Aorta (tissue), 5 donors: ENCODE data around the gene GALNT15. TPM values are rescaled to one million over a fixed set of nuclear protein-coding genes. Genes with fewer than 3 reads are reported as not detected.

Experiments
- ATAC-seq: fragments of 200-7000 bp; cut with Tn5 transposase; one replicate; pipeline ENCODE4 v1.9.1; 2022; ENCODE audit warnings: moderate library complexity; ENCODE audit not compliant: low FRiP score
- DNase-seq, 2 donors: peaks; one replicate each; pipeline ENCODE4 v3.0.0-alpha.2; 2020
- H3K27ac ChIP-seq, 2 donors: one replicate each; pipeline ENCODE4 v1.5.1; 2013; ENCODE audit warnings: low read length in 2 of 2, mild to moderate bottlenecking in 2 of 2, moderate library complexity in 2 of 2, control low read depth in 1 of 2, inconsistent platforms in 1 of 2, low read depth in 1 of 2
- H3K27me3 ChIP-seq, 2 donors: one replicate each; pipeline ENCODE4 v1.6.1; 2013; ENCODE audit warnings: control low read depth in 1 of 2, low read length in 1 of 2, mild to moderate bottlenecking in 1 of 2, moderate library complexity in 1 of 2; ENCODE audit not compliant: insufficient read depth in 2 of 2, control insufficient read depth in 1 of 2
- H3K36me3 ChIP-seq, 2 donors: one replicate each; pipeline ENCODE4 v1.6.1; 2013; ENCODE audit warnings: control low read depth in 1 of 2, low read length in 1 of 2, mild to moderate bottlenecking in 1 of 2; ENCODE audit not compliant: insufficient read depth in 2 of 2, control insufficient read depth in 1 of 2
- H3K4me1 ChIP-seq, 2 donors: one replicate each; pipeline ENCODE4 v1.6.1; 2013; ENCODE audit warnings: low read length in 2 of 2, control low read depth in 1 of 2, mild to moderate bottlenecking in 1 of 2, moderate library complexity in 1 of 2; ENCODE audit not compliant: insufficient read depth in 2 of 2, control insufficient read depth in 1 of 2
- H3K4me3 ChIP-seq, 2 donors: one replicate each; pipeline ENCODE4 v1.5.1; 2013; ENCODE audit warnings: low read length in 2 of 2, control low read depth in 1 of 2, mild to moderate bottlenecking in 1 of 2
- H3K9me3 ChIP-seq: one replicate; pipeline ENCODE4 v1.6.1; 2013; ENCODE audit warnings: mild to moderate bottlenecking, low read length; ENCODE audit not compliant: control insufficient read depth
- WGBS, 2 donors: extraction: QIAGEN DNeasy Blood & Tissue Kit; methylation state at CpG; one replicate each; pipeline ENCODE4 v1.1.7; 2013; 5-methylcytosine and 5-hydroxymethylcytosine counted together
- intact Hi-C, 2 donors: fragments of 100-400 bp; cut with DNase I; formaldehyde crosslinking; loops; one replicate each; pipeline versions ENCODE4 v1.14.2 to v1.15.0; 2022
- polyA plus RNA-seq, 2 donors: library from polyadenylated mRNA; stranded (reverse); fragments of 200-250 nt; gene quantifications; one replicate each; pipeline ENCODE4 v1.2.3, GENCODE V29; 2013
- total RNA-seq, 2 donors: library from RNA; stranded (reverse); fragmentation: NEBNext Ultra II Directional; extraction: Animal tissue kit (Norgen Biotek cat#: 25700); gene quantifications; one replicate each; pipeline ENCODE4 v1.2.1, GENCODE V29; 2021
- donor health status: healthy with polysubstance abuse.
- donor health status: Bipolar disorder and iron deficiency.
- donor health status: DM: no; HTN: no; CAD: no.
- donor health status: DM: no; HTN: no; CAD: no.
- donor health status: DM: yes; HTN: yes; CAD: no.

The GALNT15 gene
- total and polyA plus RNA-seq, 4 donors, result 12.5 to 113 (median 45.1) TPM

- Histone ChIP-seq H3K36me3 (no peaks in the 10 kb centered on the region), H3K4me1 (peaks cover 0 to 2% of the 10 kb centered on the region in 2 donors), H3K4me3 (no peak overlapping the region), H3K27ac (no peak overlapping the region), H3K9me3 (no peaks in the 10 kb centered on the region), H3K27me3 (no peaks in the 10 kb centered on the region)
- DNase-seq, result no peak
- intact Hi-C loops, result loop anchor here in 1 of 2 donors (2.0 kb wide), 1 partner anchor 425 kb away; no protein-coding TSS in a partner anchor
- 28 to 29% methylated on average over 9 of the region's 9 CpGs for WGBS, 2 donors
- ATAC-seq, result no peak
Measured at GRCh38 chr3:16243706-16244490, 69.4 kb downstream of the GALNT15 start.

GRCh38 chr3:16245609-16246008, 71.1 kb downstream of the GALNT15 start:
- ATAC-seq, result no peak
- Histone ChIP-seq H3K27me3 (no peaks in the 10 kb centered on the region), H3K4me1 (peaks cover 0 to 2% of the 10 kb centered on the region in 2 donors), H3K36me3 (no peaks in the 10 kb centered on the region), H3K27ac (no peak overlapping the region), H3K9me3 (no peaks in the 10 kb centered on the region), H3K4me3 (no peak overlapping the region)
- intact Hi-C loops, result loop anchor here (5.0 kb wide), 4 partner anchors 68 to 613 kb away; no protein-coding TSS in a partner anchor
- WGBS, 2 donors, result 95 to 96% methylated on average over 3 of the region's 3 CpGs
- DNase-seq, result no peak

DNA sequence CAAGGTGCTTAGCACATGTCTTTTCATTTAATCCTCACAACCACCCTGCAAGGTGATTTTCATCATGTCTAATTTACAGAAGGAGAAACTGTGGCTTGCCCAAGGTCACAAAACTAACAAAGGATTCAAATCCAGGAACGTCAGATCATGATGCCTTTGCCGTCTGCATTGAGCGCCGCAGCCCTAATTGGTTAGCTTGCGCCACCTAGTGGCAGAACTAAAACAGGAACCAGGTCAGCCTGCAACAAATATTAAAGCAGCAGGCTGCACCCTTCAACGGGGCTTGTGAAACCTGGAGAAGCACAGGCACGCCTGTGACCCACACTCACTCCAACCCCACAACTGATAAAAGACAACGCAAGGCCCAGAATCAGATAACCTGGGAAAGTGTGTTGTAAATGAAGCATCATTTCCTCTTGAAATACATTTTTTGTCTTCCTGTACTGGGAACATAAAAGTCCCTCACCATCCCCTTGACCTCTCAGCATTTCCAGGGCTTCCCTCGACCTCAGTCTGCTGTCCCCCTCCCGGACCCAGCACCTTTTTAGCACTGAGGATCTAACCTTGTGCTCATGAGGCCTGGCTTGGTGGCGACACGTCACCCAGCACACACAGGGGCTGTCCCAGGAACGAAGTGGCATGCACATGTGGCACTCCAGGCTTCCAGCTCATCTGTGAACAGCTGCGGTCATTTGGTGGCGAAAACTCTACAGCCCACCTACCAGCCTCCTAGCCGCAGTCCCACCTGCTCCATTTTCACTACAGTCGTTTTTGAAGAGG, 73.0 kb downstream of the GALNT15 start:
- 26 to 27% methylated on average over 17 of the region's 17 CpGs for WGBS, 2 donors
- Histone ChIP-seq H3K27ac (no peak overlapping the region), H3K4me3 (no peak overlapping the region), H3K9me3 (no peaks in the 10 kb centered on the region), H3K27me3 (no peaks in the 10 kb centered on the region), H3K4me1 (peaks cover 0 to 2% of the 10 kb centered on the region in 2 donors), H3K36me3 (no peaks in the 10 kb centered on the region)
- ATAC-seq (peak; percentile 86), DNase-seq (peak; percentile 83 to 85)
- intact Hi-C loops, result loop anchor here (1.0 to 5.0 kb wide), 5 partner anchors 70 to 615 kb away; no protein-coding TSS in a partner anchor

GRCh38 chr3:16248556-16248955, 74.1 kb downstream of the GALNT15 start:
- Histone ChIP-seq H3K27me3 (no peaks in the 10 kb centered on the region), H3K4me1 (peaks cover 0 to 2% of the 10 kb centered on the region in 2 donors), H3K9me3 (no peaks in the 10 kb centered on the region), H3K4me3 (no peak overlapping the region), H3K36me3 (no peaks in the 10 kb centered on the region), H3K27ac (no peak overlapping the region)
- no peak for DNase-seq
- ATAC-seq, result no peak
- intact Hi-C loops, result loop anchor here (5.0 kb wide), 4 partner anchors 71 to 616 kb away; no protein-coding TSS in a partner anchor
- 76 to 80% methylated on average over 5 of the region's 5 CpGs for WGBS, 2 donors

GRCh38 chr3:16249336-16249735, 74.9 kb downstream of the GALNT15 start:
- Histone ChIP-seq H3K4me3 (no peak overlapping the region), H3K27ac (no peak overlapping the region), H3K36me3 (no peaks in the 10 kb centered on the region), H3K9me3 (no peaks in the 10 kb centered on the region), H3K27me3 (no peaks in the 10 kb centered on the region), H3K4me1 (no peaks in the 10 kb centered on the region)
- 39 to 45% methylated on average over 3 of the region's 3 CpGs for WGBS, 2 donors
- no peak for DNase-seq
- intact Hi-C loops, result loop anchor here (5.0 kb wide), 4 partner anchors 72 to 617 kb away; no protein-coding TSS in a partner anchor
- no peak for ATAC-seq

DNA sequence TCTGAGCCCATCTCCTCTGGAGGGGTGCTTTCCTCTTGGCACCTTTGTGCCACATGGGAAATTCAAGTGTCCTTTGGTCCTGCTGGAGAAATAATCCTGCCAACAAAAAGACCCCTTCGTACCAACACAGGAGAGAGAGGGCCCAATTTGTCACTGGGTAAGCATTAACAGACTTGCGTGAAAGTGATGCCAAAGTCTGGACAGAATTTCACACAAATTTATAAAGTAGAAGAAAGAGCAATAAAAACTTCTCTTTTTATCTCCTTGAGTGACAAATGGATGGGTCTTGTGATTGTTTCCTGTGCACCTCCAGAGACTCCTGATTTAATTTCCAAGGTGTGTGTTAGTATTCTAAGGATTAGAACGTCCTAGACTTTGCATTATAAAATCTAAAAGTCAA, 75.4 kb downstream of the GALNT15 start:
- intact Hi-C loops, result loop anchor here (5.0 kb wide), 4 partner anchors 73 to 618 kb away; no protein-coding TSS in a partner anchor
- no peaks in the 10 kb centered on the region for H3K27me3 ChIP-seq
- ATAC-seq (no peak), DNase-seq (no peak)
- H3K4me3 ChIP-seq, result no peak overlapping the region
- H3K36me3 ChIP-seq, result no peaks in the 10 kb centered on the region
- no peak overlapping the region for H3K27ac ChIP-seq
- no peaks in the 10 kb centered on the region for H3K4me1 ChIP-seq
- 69 to 79% methylated on average over 3 of the region's 3 CpGs for WGBS, 2 donors
- no peaks in the 10 kb centered on the region for H3K9me3 ChIP-seq

DNA sequence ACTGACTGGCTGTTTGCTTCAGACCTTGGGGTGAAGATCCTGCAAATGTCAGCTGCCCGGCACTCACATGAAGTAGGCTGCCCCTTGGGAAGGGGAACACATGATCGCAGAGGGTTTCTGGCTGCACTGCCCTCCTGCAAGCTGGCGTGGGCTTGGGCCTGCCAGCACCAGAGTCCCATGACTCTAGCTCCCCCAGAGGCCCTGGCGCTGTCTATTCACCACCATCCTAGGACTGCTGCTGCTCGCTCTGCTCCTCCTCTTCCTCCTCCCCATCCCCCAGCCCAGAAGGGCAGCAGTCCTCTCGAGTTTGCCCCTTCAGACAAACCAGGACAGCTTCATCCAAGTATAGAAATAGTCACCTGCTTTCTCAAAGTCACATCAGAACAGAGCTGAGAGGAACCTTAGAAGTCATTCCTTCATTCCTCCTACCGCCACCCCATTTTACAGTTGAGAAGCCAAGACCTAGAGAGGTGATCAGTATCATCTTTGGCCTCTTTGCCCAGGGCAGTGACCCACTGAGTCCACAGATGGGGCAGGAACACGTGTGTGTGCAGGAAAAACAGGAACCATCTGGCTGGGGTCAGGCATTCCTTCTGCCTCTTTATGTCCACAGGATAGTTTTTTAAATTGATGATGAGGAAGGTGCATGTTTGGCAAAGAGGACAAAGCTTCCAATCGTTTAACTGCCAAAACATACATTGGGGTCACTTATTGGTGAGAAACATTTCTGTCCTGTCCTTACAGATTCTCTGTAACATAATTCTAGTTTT, 77.0 kb downstream of the GALNT15 start:
- 73 to 79% methylated on average over 9 of the region's 9 CpGs for whole genome bisulfite sequencing, 2 donors
- H3K4me1 ChIP-seq, result no peaks in the 10 kb centered on the region
- H3K36me3 ChIP-seq, result no peaks in the 10 kb centered on the region
- DNase-seq (no peak), ATAC-seq (no peak)
- no peaks in the 10 kb centered on the region for H3K9me3 ChIP-seq
- no peak overlapping the region for H3K27ac ChIP-seq
- intact Hi-C loops, result no loop called here
- no peak overlapping the region for H3K4me3 ChIP-seq
- no peaks in the 10 kb centered on the region for H3K27me3 ChIP-seq

DNA sequence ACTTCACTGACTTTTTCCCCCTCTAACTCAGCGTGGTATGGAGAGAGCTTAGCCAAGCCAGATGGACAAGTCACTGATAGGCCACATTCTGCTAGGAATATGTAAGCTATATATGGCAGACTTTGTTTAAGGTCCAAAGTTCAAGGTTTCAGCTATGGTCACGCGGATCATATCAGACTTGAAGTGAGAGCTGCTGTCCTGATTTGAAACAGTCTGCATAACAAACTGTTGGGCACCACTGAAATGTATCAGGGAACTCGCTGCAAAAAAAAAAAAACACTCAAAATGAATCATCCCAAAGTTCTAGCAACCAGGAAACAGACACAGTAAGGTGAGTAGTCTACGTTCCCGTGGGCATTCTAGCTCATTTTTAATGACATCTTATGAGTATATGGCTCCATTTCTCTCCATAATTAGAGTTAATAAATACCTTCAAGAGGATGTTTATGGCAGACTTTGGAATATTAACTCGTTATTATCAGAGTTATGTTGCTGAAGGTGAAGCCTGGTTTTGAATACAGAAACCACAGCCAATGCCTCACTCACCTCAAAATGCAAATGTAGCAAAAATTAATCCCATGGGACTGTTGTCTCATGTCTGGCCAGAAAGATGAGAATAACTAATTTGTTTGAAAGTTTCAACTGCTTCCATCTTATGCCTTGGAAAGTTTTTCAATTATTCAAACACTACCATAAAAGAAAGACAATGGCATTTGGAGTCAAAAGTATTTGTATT, 77.9 kb downstream of the GALNT15 start:
- no peak overlapping the region for H3K27ac ChIP-seq
- no peaks in the 10 kb centered on the region for H3K9me3 ChIP-seq
- H3K36me3 ChIP-seq, result no peaks in the 10 kb centered on the region
- ATAC-seq (no peak), DNase-seq (no peak)
- H3K27me3 ChIP-seq, result no peaks in the 10 kb centered on the region
- H3K4me1 ChIP-seq, result no peaks in the 10 kb centered on the region
- intact Hi-C loops, result no loop called here
- no peak overlapping the region for H3K4me3 ChIP-seq
- WGBS, 2 donors, result 73 to 81% methylated on average over 7 of the region's 7 CpGs
